ENCODE data around the gene SSUH2.

The SSUH2 gene

DNA sequence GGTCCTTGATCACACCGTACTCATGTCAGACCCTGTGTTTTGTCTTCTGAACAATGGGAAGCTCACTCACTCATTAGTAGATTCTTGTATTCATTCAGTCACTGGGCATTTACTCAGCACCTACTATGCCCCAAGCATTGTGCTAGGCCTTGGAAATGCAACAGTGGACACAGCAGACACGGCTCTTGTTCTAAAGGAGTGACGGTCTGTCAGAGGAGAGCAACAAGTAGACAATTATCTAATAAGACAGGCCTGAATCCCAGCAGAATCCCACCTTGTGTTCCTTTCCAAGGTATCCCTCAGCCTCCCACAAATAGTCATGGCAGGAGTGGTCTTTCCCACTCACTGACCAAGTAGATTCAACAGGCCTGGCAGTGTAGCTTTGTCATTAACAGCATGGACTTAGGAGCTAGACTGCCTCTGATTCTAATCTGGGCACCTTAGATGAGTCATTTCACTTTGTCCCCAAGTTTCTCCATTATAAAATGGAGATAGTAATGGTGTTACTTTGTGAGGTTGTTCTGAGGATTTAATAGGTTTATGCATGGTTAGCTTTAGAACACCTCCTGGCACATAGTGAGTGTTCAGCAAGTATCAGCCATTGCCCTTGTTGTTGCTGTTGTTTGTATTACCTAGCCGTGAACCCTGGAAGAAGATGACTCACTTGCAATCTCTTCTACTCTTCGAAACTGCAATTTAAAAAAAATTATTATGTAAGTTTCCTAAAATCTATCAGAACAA, 69.1 kb downstream of the SSUH2 start:
- H3K36me3 ChIP-seq (ENCODE audit: low read depth), result no peaks in the 10 kb centered on the region
- no peaks in the 10 kb centered on the region for H3K4me1 ChIP-seq (ENCODE audit: insufficient read depth, poor library complexity, severe bottlenecking)
- no peak overlapping the region for H3K27ac ChIP-seq (ENCODE audit: poor library complexity, severe bottlenecking)
- no peaks in the 10 kb centered on the region for H3K9me3 ChIP-seq (ENCODE audit: severe bottlenecking)
- no peak for ATAC-seq (ENCODE audit: low read depth)
- no peaks in the 10 kb centered on the region for H3K27me3 ChIP-seq (ENCODE audit: insufficient read depth, poor library complexity, severe bottlenecking)
- TF ChIP-seq, protein P1, sequence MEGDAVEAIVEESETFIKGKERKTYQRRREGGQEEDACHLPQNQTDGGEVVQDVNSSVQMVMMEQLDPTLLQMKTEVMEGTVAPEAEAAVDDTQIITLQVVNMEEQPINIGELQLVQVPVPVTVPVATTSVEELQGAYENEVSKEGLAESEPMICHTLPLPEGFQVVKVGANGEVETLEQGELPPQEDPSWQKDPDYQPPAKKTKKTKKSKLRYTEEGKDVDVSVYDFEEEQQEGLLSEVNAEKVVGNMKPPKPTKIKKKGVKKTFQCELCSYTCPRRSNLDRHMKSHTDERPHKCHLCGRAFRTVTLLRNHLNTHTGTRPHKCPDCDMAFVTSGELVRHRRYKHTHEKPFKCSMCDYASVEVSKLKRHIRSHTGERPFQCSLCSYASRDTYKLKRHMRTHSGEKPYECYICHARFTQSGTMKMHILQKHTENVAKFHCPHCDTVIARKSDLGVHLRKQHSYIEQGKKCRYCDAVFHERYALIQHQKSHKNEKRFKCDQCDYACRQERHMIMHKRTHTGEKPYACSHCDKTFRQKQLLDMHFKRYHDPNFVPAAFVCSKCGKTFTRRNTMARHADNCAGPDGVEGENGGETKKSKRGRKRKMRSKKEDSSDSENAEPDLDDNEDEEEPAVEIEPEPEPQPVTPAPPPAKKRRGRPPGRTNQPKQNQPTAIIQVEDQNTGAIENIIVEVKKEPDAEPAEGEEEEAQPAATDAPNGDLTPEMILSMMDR (IDR thresholded peaks at IDR 0.05; ENCODE audit: poor library complexity, severe bottlenecking), result no peak
- DNase-seq (ENCODE audit: low spot score), result no peak
- no peak overlapping the region for H3K4me3 ChIP-seq (ENCODE audit: severe bottlenecking)

- H3K27ac ChIP-seq (ENCODE audit: poor library complexity, severe bottlenecking), result no peak overlapping the region
- H3K4me1 ChIP-seq (ENCODE audit: insufficient read depth, poor library complexity, severe bottlenecking), result no peaks in the 10 kb centered on the region
- no peak for ATAC-seq (ENCODE audit: low read depth)
- no peaks in the 10 kb centered on the region for H3K36me3 ChIP-seq (ENCODE audit: low read depth)
- no peak overlapping the region for H3K4me3 ChIP-seq (ENCODE audit: severe bottlenecking)
- no peaks in the 10 kb centered on the region for H3K9me3 ChIP-seq (ENCODE audit: severe bottlenecking)
- TF ChIP-seq, protein P1 (IDR thresholded peaks at IDR 0.05; ENCODE audit: poor library complexity, severe bottlenecking), result no peak
- DNase-seq (ENCODE audit: low spot score), result no peak
- no peaks in the 10 kb centered on the region for H3K27me3 ChIP-seq (ENCODE audit: insufficient read depth, poor library complexity, severe bottlenecking)
Measured at GRCh38 chr3:8574670-8575322, 69.8 kb downstream of the SSUH2 start.

DNA sequence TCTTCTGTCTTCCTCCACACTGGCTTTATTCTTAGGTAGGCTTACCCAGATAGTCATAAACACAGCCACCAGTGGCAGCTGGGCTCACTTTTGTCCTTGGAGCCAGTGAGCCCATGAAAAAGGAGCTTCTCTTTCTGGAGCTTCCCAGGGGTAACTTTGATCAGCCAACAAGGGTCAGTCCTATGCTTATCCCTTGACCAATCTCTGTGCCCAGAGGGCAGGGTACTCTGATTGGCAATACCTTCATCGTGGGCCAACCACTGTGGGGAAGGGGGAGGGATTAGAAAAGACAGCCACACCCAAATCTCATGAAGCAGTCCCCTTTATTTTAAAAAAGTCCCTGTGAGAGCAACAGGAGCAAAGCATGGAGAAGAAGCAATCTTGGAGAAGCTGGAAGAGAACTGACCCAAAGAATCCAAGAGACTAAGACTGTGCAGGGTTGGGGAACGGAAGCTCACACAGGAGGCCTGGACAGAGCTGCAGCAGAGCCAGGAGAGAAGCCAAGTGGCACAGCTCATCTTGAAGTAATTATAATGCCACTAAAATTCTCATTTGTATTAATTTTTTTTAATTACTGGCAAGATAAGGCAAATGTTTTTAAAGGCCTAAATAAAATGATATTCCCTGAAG, 70.4 kb downstream of the SSUH2 start:
- no peaks in the 10 kb centered on the region for H3K27me3 ChIP-seq (ENCODE audit: insufficient read depth, poor library complexity, severe bottlenecking)
- H3K4me1 ChIP-seq (ENCODE audit: insufficient read depth, poor library complexity, severe bottlenecking), result no peaks in the 10 kb centered on the region
- no peaks in the 10 kb centered on the region for H3K9me3 ChIP-seq (ENCODE audit: severe bottlenecking)
- DNase-seq (ENCODE audit: low spot score), result no peak
- no peak overlapping the region for H3K4me3 ChIP-seq (ENCODE audit: severe bottlenecking)
- ATAC-seq (ENCODE audit: low read depth), result no peak
- TF ChIP-seq, protein P1 (IDR thresholded peaks at IDR 0.05; ENCODE audit: poor library complexity, severe bottlenecking), result no peak
- no peaks in the 10 kb centered on the region for H3K36me3 ChIP-seq (ENCODE audit: low read depth)
- H3K27ac ChIP-seq (ENCODE audit: poor library complexity, severe bottlenecking), result no peak overlapping the region

DNA sequence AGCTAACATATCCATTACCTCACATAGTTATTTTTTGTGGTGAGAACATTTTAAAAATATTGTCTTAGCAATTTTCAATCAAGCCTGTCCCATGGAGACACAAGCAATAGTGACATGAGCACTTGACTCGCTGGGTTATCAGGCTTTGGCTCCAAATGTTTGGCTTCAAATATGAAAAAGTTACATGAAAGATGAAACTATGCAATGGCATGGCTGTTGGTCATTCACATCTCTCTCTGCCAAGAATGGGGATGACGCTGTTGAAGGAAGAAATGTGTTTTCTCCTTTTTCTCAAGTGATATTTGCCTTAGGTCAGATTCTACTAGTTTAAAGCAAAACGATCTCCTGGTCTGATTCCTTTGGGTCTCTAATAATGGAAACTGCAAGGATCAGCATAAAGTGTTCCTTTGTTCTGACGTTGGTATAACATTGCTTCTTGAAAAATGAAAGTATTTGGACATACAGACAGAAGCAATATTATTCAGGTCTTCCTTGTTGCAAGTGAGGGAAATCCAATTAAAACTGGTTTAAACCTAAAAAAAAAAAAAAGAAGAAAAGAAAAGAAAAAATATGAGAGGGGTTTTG, 71.2 kb downstream of the SSUH2 start:
- no peak for DNase-seq (ENCODE audit: low spot score)
- TF ChIP-seq, protein P1 (IDR thresholded peaks at IDR 0.05; ENCODE audit: poor library complexity, severe bottlenecking), result no peak
- Histone ChIP-seq H3K9me3 (ENCODE audit: severe bottlenecking) (no peaks in the 10 kb centered on the region), H3K4me3 (ENCODE audit: severe bottlenecking) (no peak overlapping the region), H3K36me3 (ENCODE audit: low read depth) (no peaks in the 10 kb centered on the region), H3K27ac (ENCODE audit: poor library complexity, severe bottlenecking) (no peak overlapping the region), H3K27me3 (ENCODE audit: insufficient read depth, poor library complexity, severe bottlenecking) (no peaks in the 10 kb centered on the region), H3K4me1 (ENCODE audit: insufficient read depth, poor library complexity, severe bottlenecking) (no peaks in the 10 kb centered on the region)
- ATAC-seq (ENCODE audit: low read depth), result no peak

Measured in RWPE2 (cell line).